ENCODE measurements around the gene UCHL5.

DNA sequence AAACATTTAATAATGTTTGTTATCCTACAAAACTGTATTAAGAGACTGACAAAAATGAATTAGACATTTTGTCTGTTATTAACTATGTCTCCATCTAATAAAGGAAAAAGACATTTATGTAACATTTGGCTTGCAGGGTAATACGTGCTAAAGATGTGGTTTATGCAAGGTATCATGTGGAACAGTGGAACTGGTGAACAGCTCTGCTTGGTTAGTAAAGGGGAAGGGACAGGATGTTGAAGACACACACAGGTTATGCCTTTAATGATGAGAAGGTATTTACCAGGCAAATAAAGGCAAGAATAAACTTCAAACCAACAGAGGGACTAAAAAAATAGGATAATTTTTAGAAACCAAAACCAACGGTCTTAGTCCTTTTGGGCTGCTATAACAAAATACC is 93.1 kb downstream of the UCHL5 start:
- TF ChIP-seq REST (tag by site-specific recombination; IDR thresholded peaks at IDR 0.05) (no peak), CTCF (tag by site-specific recombination; IDR thresholded peaks at IDR 0.05) (no peak), BCL11B (tag by site-specific recombination; IDR thresholded peaks at IDR 0.05; ENCODE audit: low read depth) (no peak), ZNF335 (tag by site-specific recombination; conservative IDR thresholded peaks at IDR 0.05) (no peak), ZBTB7A (tag by site-specific recombination; IDR thresholded peaks at IDR 0.05; ENCODE audit: low read depth) (no peak)
